GM19395 (cell line): ENCODE measurements around the gene ATG9B.

Experiments used
- ATAC-seq: cut with Tn5 transposase; IDR thresholded peaks from one replicate; pipeline ENCODE4 v1.9.1; 2021; ENCODE audit warnings: mild to moderate bottlenecking, moderate library complexity; ENCODE audit not compliant: unreplicated experiment

ATG9B gene

GRCh38 chr7:151024435-151025056 is at the start of gene ATG9B:
TSS of gene ATG9B (minus strand) at chr7:151024494. CDS start at chr7:151024423, 71 bp downstream.
- ATAC-seq = no peak

- no peak for ATAC-seq
Measured at GRCh38 chr7:151073990-151074389, 49.7 kb upstream of the ATG9B start.

GRCh38 chr7:151071032-151071866 is 47.0 kb upstream of the ATG9B start:
- no peak for ATAC-seq

- ATAC-seq = no peak
Measured at GRCh38 chr7:151070574-151070960, 46.3 kb upstream of the ATG9B start.

GRCh38 chr7:151069841-151070573 is 45.7 kb upstream of the ATG9B start:
- no peak for ATAC-seq

GRCh38 chr7:151068069-151068773 is 43.9 kb upstream of the ATG9B start:
- no peak for ATAC-seq

GRCh38 chr7:151066273-151066974 is 42.1 kb upstream of the ATG9B start:
- ATAC-seq = no peak

- no peak for ATAC-seq
Measured at GRCh38 chr7:151065516-151065915, 41.2 kb upstream of the ATG9B start.

- ATAC-seq = no peak
Measured at GRCh38 chr7:151064993-151065392, 40.7 kb upstream of the ATG9B start.

GRCh38 chr7:151064454-151064853 is 40.2 kb upstream of the ATG9B start:
- no peak for ATAC-seq

- ATAC-seq = no peak
Measured at GRCh38 chr7:151063212-151063561, 38.9 kb upstream of the ATG9B start.

GRCh38 chr7:151062399-151063211 is 38.3 kb upstream of the ATG9B start:
- no peak for ATAC-seq

GRCh38 chr7:151062111-151062398 is 37.8 kb upstream of the ATG9B start:
- ATAC-seq = no peak

GRCh38 chr7:151061213-151062110 is 37.2 kb upstream of the ATG9B start:
- ATAC-seq = no peak

- no peak for ATAC-seq
Measured at GRCh38 chr7:151060416-151061212, 36.3 kb upstream of the ATG9B start.

- ATAC-seq = no peak
Measured at GRCh38 chr7:151060113-151060415, 35.8 kb upstream of the ATG9B start.

- ATAC-seq = no peak
Measured at GRCh38 chr7:151059367-151060112, 35.2 kb upstream of the ATG9B start, which contains the start of gene SLC4A2. TSS of gene SLC4A2 (plus strand) at chr7:151059589. CDS start at chr7:151061988, 2,399 bp downstream.
